HG03571 (cell line): Measurements from ENCODE around the gene PTGR3.

Source experiments
- ATAC-seq: cut with Tn5 transposase; IDR thresholded peaks from one replicate; pipeline ENCODE4 v1.9.1; 2021; ENCODE audit not compliant: unreplicated experiment

Gene PTGR3

GRCh38 chr18:75238100-75238499 is 29.2 kb upstream of the PTGR3 start:
- no peak for ATAC-seq

GRCh38 chr18:75235896-75236295 is 27.0 kb upstream of the PTGR3 start:
- no peak for ATAC-seq

- ATAC-seq, result no peak
Measured at GRCh38 chr18:75234901-75235300, 26.0 kb upstream of the PTGR3 start.

- no peak for ATAC-seq
Measured at GRCh38 chr18:75231053-75231406, 22.1 kb upstream of the PTGR3 start.

DNA sequence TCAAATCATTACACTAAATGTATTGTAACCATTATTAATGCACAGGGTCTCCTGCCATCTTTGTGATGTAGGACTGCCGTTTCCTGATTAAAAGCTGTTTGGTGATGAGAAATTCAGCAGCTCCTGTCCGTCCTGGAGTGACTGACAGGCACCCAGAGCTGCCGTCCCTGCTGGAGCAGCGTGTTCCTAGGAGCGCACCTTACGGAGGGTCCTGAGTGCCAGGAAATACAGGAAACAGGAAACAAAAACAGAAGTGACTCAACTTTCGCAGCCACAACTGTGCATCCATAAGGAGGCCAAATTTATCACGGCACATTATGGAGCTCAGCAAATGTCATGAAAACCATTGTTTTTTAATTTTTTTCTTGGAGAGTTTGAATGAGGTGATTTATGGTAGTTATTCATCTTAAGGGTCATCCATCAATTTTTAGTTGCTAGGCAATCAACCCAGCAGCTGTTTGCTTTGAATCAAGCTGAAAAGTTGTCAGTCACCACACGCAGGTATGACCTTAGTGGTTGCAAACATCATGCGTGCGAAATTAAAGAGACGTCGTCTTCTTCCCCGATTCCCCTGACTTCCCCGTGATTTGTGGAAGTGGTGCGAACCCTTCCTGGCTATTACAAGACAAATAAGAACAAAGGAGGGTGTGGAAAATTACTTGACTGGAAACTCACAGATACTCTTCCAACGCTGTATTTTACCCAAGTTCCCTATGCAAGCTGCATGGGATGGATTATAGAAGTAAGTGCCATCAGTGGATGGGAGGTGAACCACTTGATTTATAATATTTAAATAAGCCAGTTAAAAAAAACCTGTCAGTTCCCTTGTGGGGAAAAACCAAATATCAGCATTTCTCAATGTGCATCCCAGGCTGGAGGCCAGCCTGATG is 21.5 kb upstream of the PTGR3 start:
- no peak for ATAC-seq

GRCh38 chr18:75229437-75229836 is 20.5 kb upstream of the PTGR3 start:
- ATAC-seq, result no peak

- no peak for ATAC-seq
Measured at GRCh38 chr18:75228967-75229366, 20.0 kb upstream of the PTGR3 start.

GRCh38 chr18:75227535-75228296 is 18.8 kb upstream of the PTGR3 start:
- ATAC-seq, result no peak

- ATAC-seq, result no peak
Measured at GRCh38 chr18:75226956-75227316, 18.0 kb upstream of the PTGR3 start.

- no peak for ATAC-seq
Measured at GRCh38 chr18:75226286-75226955, 17.5 kb upstream of the PTGR3 start.

- ATAC-seq, result no peak
Measured at GRCh38 chr18:75223687-75224347, 14.9 kb upstream of the PTGR3 start.

DNA sequence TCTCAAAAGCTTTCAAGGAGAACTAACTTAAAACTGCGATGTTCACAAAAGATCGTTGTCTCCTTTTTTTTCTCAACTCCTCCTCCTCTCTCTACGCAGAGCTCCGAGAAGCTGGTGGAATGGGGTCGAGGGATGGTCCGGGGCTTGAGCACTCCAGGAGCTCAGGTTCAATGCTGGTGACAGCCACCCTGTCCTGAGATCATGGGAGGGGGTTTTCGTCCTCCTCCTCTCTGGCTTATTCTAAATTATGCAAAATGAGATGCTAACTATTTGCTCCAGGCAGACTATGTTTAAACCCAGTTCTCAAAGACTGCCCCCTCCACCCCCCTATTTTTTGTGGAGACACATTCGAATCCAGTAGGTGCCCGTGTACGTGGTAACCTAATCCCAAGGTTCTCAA is 13.5 kb upstream of the PTGR3 start:
- no peak for ATAC-seq

DNA sequence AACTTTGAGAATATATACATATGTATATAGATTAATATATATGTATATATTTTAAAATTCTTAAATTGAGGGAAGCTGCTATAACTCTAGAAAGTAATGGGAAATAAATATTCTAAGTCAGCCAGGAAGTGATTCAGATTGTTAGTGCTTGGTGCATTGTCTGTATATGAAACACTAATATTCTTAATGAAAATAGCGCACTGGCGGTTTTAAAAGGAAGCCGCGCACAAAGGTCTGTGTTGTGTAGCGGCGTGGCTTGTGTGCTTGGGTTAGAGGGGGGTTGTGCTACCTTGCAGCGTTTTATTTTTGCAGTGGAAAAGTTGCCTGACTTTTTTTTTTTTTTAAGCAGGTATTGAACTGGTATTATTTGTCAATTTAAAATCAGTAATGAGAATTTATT is 13.0 kb upstream of the PTGR3 start:
- no peak for ATAC-seq

GRCh38 chr18:75221397-75221796 is 12.5 kb upstream of the PTGR3 start:
- ATAC-seq, result no peak

- no peak for ATAC-seq
Measured at GRCh38 chr18:75220551-75221355, 11.8 kb upstream of the PTGR3 start.

DNA sequence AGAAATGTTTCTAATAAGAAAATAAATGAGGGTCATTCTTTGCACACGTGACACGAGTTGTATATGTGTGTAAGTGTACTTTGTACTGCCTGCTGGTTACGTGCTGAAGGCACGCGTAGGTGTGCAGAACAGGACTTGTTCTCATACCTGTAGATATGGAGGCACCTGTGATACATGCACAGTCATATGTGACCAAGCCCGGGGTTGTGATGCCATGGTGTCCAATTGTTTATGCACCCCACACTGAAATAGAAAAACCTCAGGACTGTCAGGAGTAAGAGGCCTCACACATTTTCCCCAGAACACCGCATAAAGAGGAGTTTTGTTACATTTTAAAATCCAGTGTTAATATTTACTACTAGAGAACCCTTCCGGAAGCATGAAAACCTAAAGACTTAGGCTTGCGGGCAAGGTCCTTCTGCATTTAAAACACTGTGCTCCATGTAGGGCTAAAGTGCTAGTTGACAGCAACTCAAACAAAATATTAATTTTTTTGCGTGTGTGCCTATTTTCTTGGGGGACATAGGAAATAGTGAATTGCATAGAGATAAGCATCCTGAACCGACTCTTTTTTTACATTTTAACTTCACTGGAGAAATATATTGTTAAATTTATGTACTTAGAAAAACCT is 10.9 kb upstream of the PTGR3 start:
- no peak for ATAC-seq

DNA sequence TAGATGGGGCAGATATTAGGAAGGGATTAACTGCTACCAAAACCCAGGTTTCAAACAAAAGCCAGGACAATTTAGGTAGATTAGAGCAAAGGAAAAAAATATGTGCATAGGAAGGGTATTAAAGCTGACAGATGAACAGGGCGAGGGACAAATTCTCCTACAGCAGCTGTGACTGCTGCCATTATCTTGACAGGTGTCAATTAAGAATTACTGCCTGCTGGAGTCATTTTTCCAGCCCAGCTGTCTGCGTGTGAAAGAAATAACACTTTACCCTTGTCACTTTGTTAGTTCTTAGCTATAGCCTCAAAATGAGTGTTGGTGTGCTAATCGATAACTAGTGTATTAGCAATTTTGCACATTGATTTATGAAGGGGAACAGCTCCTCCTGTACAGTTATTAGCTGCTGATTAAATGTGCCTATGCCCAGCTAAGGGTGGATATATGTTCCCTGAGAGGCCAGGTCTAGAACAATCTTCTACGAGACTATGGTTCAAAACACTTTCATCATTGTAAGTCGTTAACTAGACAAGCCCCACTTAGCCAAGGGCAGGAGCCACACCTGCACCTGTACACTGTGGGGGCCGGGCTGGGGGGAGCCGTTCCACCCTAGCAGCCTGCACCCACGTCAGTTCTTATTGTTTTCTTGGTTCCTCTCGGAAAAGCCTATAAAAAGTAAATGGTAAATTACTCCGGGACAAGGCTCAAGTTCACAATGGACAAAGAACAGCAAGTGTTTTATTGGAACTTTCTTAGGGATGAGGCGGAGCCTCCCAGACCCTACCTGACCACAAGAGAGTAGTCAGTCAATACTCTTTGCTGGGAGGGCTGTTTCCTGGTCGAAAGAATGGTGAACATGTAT is 9.4 kb upstream of the PTGR3 start:
- ATAC-seq, result no peak

DNA sequence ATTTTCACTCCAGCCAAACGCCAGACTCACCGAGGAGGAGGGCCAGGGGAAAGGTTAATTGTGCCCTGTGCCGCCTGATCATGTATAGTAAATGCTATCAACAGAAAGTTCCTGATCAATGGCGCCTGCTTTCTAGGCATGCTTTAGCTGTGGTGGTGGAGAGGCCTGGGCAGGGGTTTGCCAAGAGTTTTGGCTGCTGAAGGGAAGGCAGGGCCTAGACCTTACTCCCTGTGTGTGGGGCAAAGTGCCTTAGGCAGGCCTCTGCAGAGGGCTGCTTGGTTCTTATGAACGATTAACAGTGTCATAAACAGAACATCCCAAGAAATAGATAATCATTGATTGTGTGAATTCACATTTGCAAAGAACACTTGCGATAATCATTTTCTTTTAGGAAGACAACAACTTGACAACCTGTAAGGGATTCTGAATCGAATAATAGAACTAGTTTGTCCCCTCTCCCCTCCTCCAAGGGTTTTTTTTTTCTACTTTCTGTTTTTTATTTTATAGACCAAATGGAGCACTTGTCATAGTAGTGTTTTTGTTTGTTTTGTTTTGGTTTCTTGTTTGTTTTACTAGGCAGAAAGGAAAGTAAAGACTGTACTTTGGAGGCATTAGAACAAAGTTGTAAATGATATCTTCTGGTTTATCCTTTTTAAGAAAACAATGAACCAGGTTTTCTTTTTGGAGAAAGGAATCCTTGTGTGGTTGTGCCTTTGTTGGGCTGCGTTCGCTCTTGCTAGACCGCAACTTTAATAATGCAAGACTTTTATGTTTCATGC is 8.2 kb upstream of the PTGR3 start:
- no peak for ATAC-seq
